ENCODE results near the gene VEGFC. TPM values are rescaled to one million over a fixed set of nuclear protein-coding genes. Genes with fewer than 3 reads are reported as not detected.
A peak's percentile ranks its signal among the peaks of the same experiment; 100 is the strongest.

Gene VEGFC
- total RNA-seq, 1 donor from 2014 or later, result not detected

GRCh38 chr4:176791591-176792325, 964 bp downstream of the VEGFC start:
- intact Hi-C loops (cut with micrococcal nuclease), result loop anchor here (5.0 to 10.0 kb wide), 2 partner anchors 523 to 546 kb away; no protein-coding TSS in a partner anchor
- no peaks in the 10 kb centered on the region for H3K36me3 Mint-ChIP-seq (ENCODE audit: low read depth)
- no peak for DNase-seq (ENCODE audit: low spot score)
- peak overlapping the region; percentile 45 for H3K4me3 Mint-ChIP-seq
- H3K9me3 Mint-ChIP-seq, result no peaks in the 10 kb centered on the region
- no peak overlapping the region for H3K27ac Mint-ChIP-seq
- H3K4me1 Mint-ChIP-seq (ENCODE audit: low read depth), result no peaks in the 10 kb centered on the region
- H3K27me3 Mint-ChIP-seq (ENCODE audit: insufficient read depth), result peaks cover 46% of the 10 kb centered on the region

- H3K4me1 Mint-ChIP-seq (ENCODE audit: low read depth), result no peaks in the 10 kb centered on the region
- intact Hi-C loops (cut with micrococcal nuclease), result loop anchor here (1.0 to 10.0 kb wide), 3 partner anchors 257 to 547 kb away; no protein-coding TSS in a partner anchor
- H3K27me3 Mint-ChIP-seq (ENCODE audit: insufficient read depth), result peaks cover 43% of the 10 kb centered on the region
- H3K27ac Mint-ChIP-seq, result no peak overlapping the region
- no peak for DNase-seq (ENCODE audit: low spot score)
- H3K9me3 Mint-ChIP-seq, result no peaks in the 10 kb centered on the region
- no peak overlapping the region for H3K4me3 Mint-ChIP-seq
- no peaks in the 10 kb centered on the region for H3K36me3 Mint-ChIP-seq (ENCODE audit: low read depth)
Observed at GRCh38 chr4:176790398-176790797, 2.3 kb downstream of the VEGFC start.

- Mint-ChIP-seq H3K4me3 (no peak overlapping the region), H3K27ac (no peak overlapping the region), H3K4me1 (ENCODE audit: low read depth) (no peaks in the 10 kb centered on the region), H3K9me3 (no peaks in the 10 kb centered on the region), H3K27me3 (ENCODE audit: insufficient read depth) (peaks cover 41% of the 10 kb centered on the region), H3K36me3 (ENCODE audit: low read depth) (no peaks in the 10 kb centered on the region)
- DNase-seq (ENCODE audit: low spot score), result no peak
- intact Hi-C loops (cut with micrococcal nuclease), result loop anchor here (1.0 to 10.0 kb wide), 4 partner anchors 257 to 547 kb away; no protein-coding TSS in a partner anchor
Observed at GRCh38 chr4:176789955-176790354, 2.8 kb downstream of the VEGFC start.

- no peak overlapping the region for H3K4me3 Mint-ChIP-seq
- peaks cover 34% of the 10 kb centered on the region for H3K27me3 Mint-ChIP-seq (ENCODE audit: insufficient read depth)
- H3K36me3 Mint-ChIP-seq (ENCODE audit: low read depth), result no peaks in the 10 kb centered on the region
- no peak overlapping the region for H3K27ac Mint-ChIP-seq
- DNase-seq (ENCODE audit: low spot score), result no peak
- no peaks in the 10 kb centered on the region for H3K4me1 Mint-ChIP-seq (ENCODE audit: low read depth)
- H3K9me3 Mint-ChIP-seq, result no peaks in the 10 kb centered on the region
- intact Hi-C loops (cut with micrococcal nuclease), result loop anchor here (1.0 kb wide), 1 partner anchor 412 kb away; no protein-coding TSS in a partner anchor
Observed at GRCh38 chr4:176788971-176789370, 3.8 kb downstream of the VEGFC start.

GRCh38 chr4:176788248-176788647, 4.5 kb downstream of the VEGFC start:
- DNase-seq (ENCODE audit: low spot score), result no peak
- no peaks in the 10 kb centered on the region for H3K9me3 Mint-ChIP-seq
- H3K4me3 Mint-ChIP-seq, result no peak overlapping the region
- no peaks in the 10 kb centered on the region for H3K4me1 Mint-ChIP-seq (ENCODE audit: low read depth)
- intact Hi-C loops (cut with micrococcal nuclease), result no loop called here
- H3K27me3 Mint-ChIP-seq (ENCODE audit: insufficient read depth), result peaks cover 27% of the 10 kb centered on the region
- no peak overlapping the region for H3K27ac Mint-ChIP-seq
- H3K36me3 Mint-ChIP-seq (ENCODE audit: low read depth), result no peaks in the 10 kb centered on the region

- no peak overlapping the region for H3K27ac Mint-ChIP-seq
- H3K9me3 Mint-ChIP-seq, result no peaks in the 10 kb centered on the region
- DNase-seq (ENCODE audit: low spot score), result no peak
- H3K27me3 Mint-ChIP-seq (ENCODE audit: insufficient read depth), result peaks cover 6% of the 10 kb centered on the region
- H3K4me1 Mint-ChIP-seq (ENCODE audit: low read depth), result no peaks in the 10 kb centered on the region
- no peaks in the 10 kb centered on the region for H3K36me3 Mint-ChIP-seq (ENCODE audit: low read depth)
- intact Hi-C loops (cut with micrococcal nuclease), result no loop called here
- no peak overlapping the region for H3K4me3 Mint-ChIP-seq
Observed at GRCh38 chr4:176784816-176785215, 7.9 kb downstream of the VEGFC start.

- no peak for DNase-seq (ENCODE audit: low spot score)
- no peak overlapping the region for H3K4me3 Mint-ChIP-seq
- no peaks in the 10 kb centered on the region for H3K9me3 Mint-ChIP-seq
- intact Hi-C loops (cut with micrococcal nuclease), result no loop called here
- H3K27ac Mint-ChIP-seq, result no peak overlapping the region
- no peaks in the 10 kb centered on the region for H3K4me1 Mint-ChIP-seq (ENCODE audit: low read depth)
- no peaks in the 10 kb centered on the region for H3K36me3 Mint-ChIP-seq (ENCODE audit: low read depth)
- peaks cover 2% of the 10 kb centered on the region for H3K27me3 Mint-ChIP-seq (ENCODE audit: insufficient read depth)
Observed at GRCh38 chr4:176782794-176783193, 9.9 kb downstream of the VEGFC start.

- Mint-ChIP-seq H3K4me3 (no peak overlapping the region), H3K27ac (no peak overlapping the region), H3K4me1 (ENCODE audit: low read depth) (no peaks in the 10 kb centered on the region), H3K27me3 (ENCODE audit: insufficient read depth) (no peaks in the 10 kb centered on the region), H3K9me3 (no peaks in the 10 kb centered on the region), H3K36me3 (ENCODE audit: low read depth) (no peaks in the 10 kb centered on the region)
- intact Hi-C loops (cut with micrococcal nuclease), result no loop called here
- no peak for DNase-seq (ENCODE audit: low spot score)
Observed at GRCh38 chr4:176782191-176782590, 10.5 kb downstream of the VEGFC start.

- no peaks in the 10 kb centered on the region for H3K36me3 Mint-ChIP-seq (ENCODE audit: low read depth)
- no peaks in the 10 kb centered on the region for H3K27me3 Mint-ChIP-seq (ENCODE audit: insufficient read depth)
- no peaks in the 10 kb centered on the region for H3K9me3 Mint-ChIP-seq
- H3K4me3 Mint-ChIP-seq, result no peak overlapping the region
- no peaks in the 10 kb centered on the region for H3K4me1 Mint-ChIP-seq (ENCODE audit: low read depth)
- no peak overlapping the region for H3K27ac Mint-ChIP-seq
- DNase-seq (ENCODE audit: low spot score), result no peak
- intact Hi-C loops (cut with micrococcal nuclease), result no loop called here
Observed at GRCh38 chr4:176781739-176782100, 11.0 kb downstream of the VEGFC start.

- Mint-ChIP-seq H3K36me3 (ENCODE audit: low read depth) (no peaks in the 10 kb centered on the region), H3K27ac (no peak overlapping the region), H3K4me3 (no peak overlapping the region), H3K9me3 (no peaks in the 10 kb centered on the region), H3K27me3 (ENCODE audit: insufficient read depth) (no peaks in the 10 kb centered on the region), H3K4me1 (ENCODE audit: low read depth) (no peaks in the 10 kb centered on the region)
- no peak for DNase-seq (ENCODE audit: low spot score)
- intact Hi-C loops (cut with micrococcal nuclease), result no loop called here
Observed at GRCh38 chr4:176780995-176781738, 11.6 kb downstream of the VEGFC start.

GRCh38 chr4:176779421-176779820, 13.3 kb downstream of the VEGFC start:
- H3K27ac Mint-ChIP-seq, result no peak overlapping the region
- H3K4me1 Mint-ChIP-seq (ENCODE audit: low read depth), result no peaks in the 10 kb centered on the region
- no peaks in the 10 kb centered on the region for H3K36me3 Mint-ChIP-seq (ENCODE audit: low read depth)
- no peak overlapping the region for H3K4me3 Mint-ChIP-seq
- no peak for DNase-seq (ENCODE audit: low spot score)
- intact Hi-C loops (cut with micrococcal nuclease), result no loop called here
- H3K27me3 Mint-ChIP-seq (ENCODE audit: insufficient read depth), result no peaks in the 10 kb centered on the region
- H3K9me3 Mint-ChIP-seq, result no peaks in the 10 kb centered on the region

GRCh38 chr4:176778491-176778890, 14.2 kb downstream of the VEGFC start:
- Mint-ChIP-seq H3K27ac (no peak overlapping the region), H3K4me3 (no peak overlapping the region), H3K4me1 (ENCODE audit: low read depth) (no peaks in the 10 kb centered on the region), H3K27me3 (ENCODE audit: insufficient read depth) (no peaks in the 10 kb centered on the region), H3K36me3 (ENCODE audit: low read depth) (no peaks in the 10 kb centered on the region), H3K9me3 (no peaks in the 10 kb centered on the region)
- intact Hi-C loops (cut with micrococcal nuclease), result no loop called here
- no peak for DNase-seq (ENCODE audit: low spot score)

GRCh38 chr4:176778063-176778462, 14.7 kb downstream of the VEGFC start:
- no peaks in the 10 kb centered on the region for H3K36me3 Mint-ChIP-seq (ENCODE audit: low read depth)
- intact Hi-C loops (cut with micrococcal nuclease), result no loop called here

More at GRCh38 chr4:176778063-176778462, 14.7 kb downstream of the VEGFC start:
- DNase-seq (ENCODE audit: low spot score), result no peak
- Mint-ChIP-seq H3K9me3 (no peaks in the 10 kb centered on the region), H3K27ac (no peak overlapping the region), H3K4me3 (no peak overlapping the region), H3K27me3 (ENCODE audit: insufficient read depth) (no peaks in the 10 kb centered on the region), H3K4me1 (ENCODE audit: low read depth) (no peaks in the 10 kb centered on the region)

Measured in activated T-helper 1 cell treated with anti-CD3 and anti-CD28 coated beads, Interleukin-12 subunit alpha, Interleukin-12 subunit beta, Interleukin-2, Interleukin-4 antibody, amounts not matched to agents 30 ng/mL and 10 ng/mL and 1 ng/mL, durations not matched to agents 14 hours and 24 hours and 36 hours (primary cell).